ENCODE results near the gene ZNF423.

Gene ZNF423

GRCh38 chr16:49654425-49654824 is 201.5 kb downstream of the ZNF423 start:
- TF ChIP-seq CTCF (IDR thresholded peaks at IDR 0.05; ENCODE audit: borderline replicate concordance, control extremely low read depth, extremely low read depth, insufficient read depth, missing control alignments): no peak
- DNase-seq (ENCODE audit: low spot score): no peak
- in situ Hi-C loops (cut with MboI; ENCODE audit: low sequenced_read_pairs, unreplicated experiment): no loop called here

GRCh38 chr16:49653577-49653976 is 202.3 kb downstream of the ZNF423 start:
- no peak for TF ChIP-seq CTCF (IDR thresholded peaks at IDR 0.05; ENCODE audit: borderline replicate concordance, control extremely low read depth, extremely low read depth, insufficient read depth, missing control alignments)
- in situ Hi-C loops (cut with MboI; ENCODE audit: low sequenced_read_pairs, unreplicated experiment): no loop called here
- no peak for DNase-seq (ENCODE audit: low spot score)

GRCh38 chr16:49653173-49653570 is 202.7 kb downstream of the ZNF423 start:
- DNase-seq (ENCODE audit: low spot score): no peak
- no peak for TF ChIP-seq CTCF (IDR thresholded peaks at IDR 0.05; ENCODE audit: borderline replicate concordance, control extremely low read depth, extremely low read depth, insufficient read depth, missing control alignments)
- in situ Hi-C loops (cut with MboI; ENCODE audit: low sequenced_read_pairs, unreplicated experiment): no loop called here

- in situ Hi-C loops (cut with MboI; ENCODE audit: low sequenced_read_pairs, unreplicated experiment): no loop called here
- DNase-seq (ENCODE audit: low spot score): no peak
- TF ChIP-seq CTCF (IDR thresholded peaks at IDR 0.05; ENCODE audit: borderline replicate concordance, control extremely low read depth, extremely low read depth, insufficient read depth, missing control alignments): no peak
Observed at GRCh38 chr16:49652456-49653172, 203.3 kb downstream of the ZNF423 start.

- DNase-seq (ENCODE audit: low spot score): no peak
- in situ Hi-C loops (cut with MboI; ENCODE audit: low sequenced_read_pairs, unreplicated experiment): no loop called here
- TF ChIP-seq CTCF (IDR thresholded peaks at IDR 0.05; ENCODE audit: borderline replicate concordance, control extremely low read depth, extremely low read depth, insufficient read depth, missing control alignments): no peak
Observed at GRCh38 chr16:49651996-49652395, 203.9 kb downstream of the ZNF423 start.

- in situ Hi-C loops (cut with MboI; ENCODE audit: low sequenced_read_pairs, unreplicated experiment): no loop called here
- TF ChIP-seq CTCF (IDR thresholded peaks at IDR 0.05; ENCODE audit: borderline replicate concordance, control extremely low read depth, extremely low read depth, insufficient read depth, missing control alignments): no peak
- no peak for DNase-seq (ENCODE audit: low spot score)
Observed at GRCh38 chr16:49651226-49651625, 204.7 kb downstream of the ZNF423 start.
